ENCODE data around the gene SPRY4.
"Not testable (repeated sequence)": the region's sequence is repeated elsewhere in the genome, so short reads cannot be mapped to it uniquely, and the experiment has no call there.

SPRY4 gene

GRCh38 chr5:142314109-142314508 lies 10.7 kb downstream of the SPRY4 start:
- DNase-seq, result no peak

- DNase-seq, result no peak
Measured at GRCh38 chr5:142313682-142314081, 11.1 kb downstream of the SPRY4 start.

- no peak for DNase-seq
Measured at GRCh38 chr5:142313275-142313674, 11.5 kb downstream of the SPRY4 start.

GRCh38 chr5:142312399-142312798 lies 12.4 kb downstream of the SPRY4 start:
- DNase-seq, result no peak

GRCh38 chr5:142311725-142312124 lies 13.1 kb downstream of the SPRY4 start:
- DNase-seq, result no peak

GRCh38 chr5:142310803-142311202 lies 14.0 kb downstream of the SPRY4 start:
- no peak for DNase-seq

GRCh38 chr5:142309747-142310318 lies 15.0 kb downstream of the SPRY4 start:
- DNase-seq, result no peak

GRCh38 chr5:142308358-142308757 lies 16.5 kb downstream of the SPRY4 start:
- DNase-seq, result no peak

- no peak for DNase-seq
Measured at GRCh38 chr5:142307146-142307890, 17.5 kb downstream of the SPRY4 start.

- DNase-seq, result no peak
Measured at GRCh38 chr5:142306077-142306502, 18.7 kb downstream of the SPRY4 start.

GRCh38 chr5:142305211-142305610 lies 19.6 kb downstream of the SPRY4 start:
- no peak for DNase-seq

GRCh38 chr5:142304013-142304701 lies 20.7 kb downstream of the SPRY4 start:
- no peak for DNase-seq

- no peak for DNase-seq
Measured at GRCh38 chr5:142303565-142303964, 21.3 kb downstream of the SPRY4 start.

- DNase-seq, result no peak
Measured at GRCh38 chr5:142301540-142301939, 23.3 kb downstream of the SPRY4 start.

GRCh38 chr5:142300677-142301076 lies 24.1 kb downstream of the SPRY4 start:
- DNase-seq, result no peak

- DNase-seq, result no peak
Measured at GRCh38 chr5:142298789-142299188, 26.0 kb downstream of the SPRY4 start.

GRCh38 chr5:142297786-142298185 lies 27.0 kb downstream of the SPRY4 start:
- not testable (repeated sequence) for DNase-seq

- no peak for DNase-seq
Measured at GRCh38 chr5:142296914-142297417, 27.9 kb downstream of the SPRY4 start.

- DNase-seq, result no peak
Measured at GRCh38 chr5:142295960-142296860, 28.6 kb downstream of the SPRY4 start.

GRCh38 chr5:142295084-142295758 lies 29.6 kb downstream of the SPRY4 start:
- DNase-seq, result no peak

- no peak for DNase-seq
Measured at GRCh38 chr5:142293486-142293885, 31.3 kb downstream of the SPRY4 start.

GRCh38 chr5:142292808-142293207 lies 32.0 kb downstream of the SPRY4 start:
- no peak for DNase-seq
